Measurements from ENCODE around the gene DEUP1. TPM values are rescaled to one million over a fixed set of nuclear protein-coding genes. Genes with fewer than 3 reads are reported as not detected.

Gene DEUP1
- total RNA-seq, 4 donors from 2014 or later: 0.78 to 1.1 TPM; not detected in 2

DNA sequence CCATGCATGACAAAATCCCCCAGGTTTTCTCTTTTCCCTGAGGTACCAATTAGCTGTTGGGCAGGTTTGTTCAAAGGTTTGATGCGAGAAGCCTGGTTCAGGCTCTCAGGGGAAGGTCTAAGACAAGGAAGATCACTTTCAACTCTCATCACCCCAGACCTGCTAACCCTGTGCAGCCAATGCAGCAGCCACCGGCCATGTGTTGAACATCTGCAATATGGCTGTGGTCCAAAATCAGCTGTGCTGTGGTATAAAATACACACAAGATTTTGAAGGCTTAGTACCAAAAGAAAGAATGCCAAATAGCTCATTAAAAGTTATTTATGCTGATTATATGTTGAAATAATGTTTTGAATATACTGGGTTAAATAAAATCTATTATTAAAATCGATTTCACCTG lies 154.2 kb downstream of the DEUP1 start:
- WGBS, 2 donors: 63 to 69% methylated on average over 3 of the region's 3 CpGs
- no peak overlapping the region for H3K4me3 ChIP-seq (replicated peaks in 1 of 3)
- peaks cover 4 to 8% of the 10 kb centered on the region in 2 donors for H3K4me1 ChIP-seq
- intact Hi-C loops (cut with DNase I): no loop called here
- no peaks in the 10 kb centered on the region for H3K27me3 ChIP-seq
- TF ChIP-seq, protein P1, sequence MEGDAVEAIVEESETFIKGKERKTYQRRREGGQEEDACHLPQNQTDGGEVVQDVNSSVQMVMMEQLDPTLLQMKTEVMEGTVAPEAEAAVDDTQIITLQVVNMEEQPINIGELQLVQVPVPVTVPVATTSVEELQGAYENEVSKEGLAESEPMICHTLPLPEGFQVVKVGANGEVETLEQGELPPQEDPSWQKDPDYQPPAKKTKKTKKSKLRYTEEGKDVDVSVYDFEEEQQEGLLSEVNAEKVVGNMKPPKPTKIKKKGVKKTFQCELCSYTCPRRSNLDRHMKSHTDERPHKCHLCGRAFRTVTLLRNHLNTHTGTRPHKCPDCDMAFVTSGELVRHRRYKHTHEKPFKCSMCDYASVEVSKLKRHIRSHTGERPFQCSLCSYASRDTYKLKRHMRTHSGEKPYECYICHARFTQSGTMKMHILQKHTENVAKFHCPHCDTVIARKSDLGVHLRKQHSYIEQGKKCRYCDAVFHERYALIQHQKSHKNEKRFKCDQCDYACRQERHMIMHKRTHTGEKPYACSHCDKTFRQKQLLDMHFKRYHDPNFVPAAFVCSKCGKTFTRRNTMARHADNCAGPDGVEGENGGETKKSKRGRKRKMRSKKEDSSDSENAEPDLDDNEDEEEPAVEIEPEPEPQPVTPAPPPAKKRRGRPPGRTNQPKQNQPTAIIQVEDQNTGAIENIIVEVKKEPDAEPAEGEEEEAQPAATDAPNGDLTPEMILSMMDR (IDR thresholded peaks at IDR 0.05): no peak
- no peak for TF ChIP-seq POLR2A (IDR thresholded peaks at IDR 0.05)
- H3K27ac ChIP-seq: no peak overlapping the region
- no peaks in the 10 kb centered on the region for H3K9me3 ChIP-seq
- DNase-seq: no peak
- no peaks in the 10 kb centered on the region for H3K36me3 ChIP-seq

DNA sequence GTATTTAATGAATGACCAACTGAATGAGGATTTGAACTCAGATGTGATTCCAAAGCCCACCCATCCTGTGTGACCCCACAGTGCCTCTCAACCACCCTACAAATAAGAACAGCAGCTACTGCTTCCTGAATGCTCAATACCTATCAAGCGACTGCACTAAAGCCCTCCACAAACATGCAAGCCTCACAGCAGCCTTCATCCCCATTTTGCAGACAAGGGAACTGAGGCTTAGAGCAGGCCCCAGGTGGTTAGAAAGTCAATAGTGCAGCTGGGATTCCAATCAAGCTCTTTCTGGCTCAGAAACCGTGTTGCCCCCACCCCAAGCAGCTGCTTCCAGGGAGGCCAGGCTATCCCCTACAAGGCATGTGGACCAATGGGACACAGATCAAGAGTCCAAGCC lies 155.4 kb downstream of the DEUP1 start:
- no peaks in the 10 kb centered on the region for H3K27me3 ChIP-seq

DNA sequence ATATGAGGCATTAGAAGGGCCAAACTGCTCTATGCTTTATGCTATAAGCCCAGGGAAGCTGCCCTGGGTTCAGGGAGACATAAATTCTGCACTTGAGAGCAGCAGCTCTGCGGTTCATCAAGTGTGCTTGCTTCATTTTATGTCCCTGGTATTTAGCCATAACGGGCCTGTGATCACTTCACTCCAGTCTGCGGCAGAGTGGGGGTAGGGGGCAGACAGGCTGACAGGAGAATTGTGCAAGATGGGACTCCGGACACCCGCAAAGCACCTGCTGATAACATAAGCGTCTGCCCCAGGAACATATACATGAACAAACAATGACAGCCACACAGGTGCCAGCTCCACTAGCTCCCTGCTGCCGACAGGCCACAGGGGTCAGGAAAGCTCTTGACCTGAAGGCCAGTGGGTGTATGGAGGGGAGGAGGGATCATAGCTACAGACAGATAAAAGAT lies 156.5 kb downstream of the DEUP1 start:
- no peak for TF ChIP-seq POLR2A (IDR thresholded peaks at IDR 0.05)
- Histone ChIP-seq H3K4me1 (peaks cover 8 to 20% of the 10 kb centered on the region in 2 donors), H3K9me3 (no peaks in the 10 kb centered on the region), H3K4me3 (replicated peaks in 1 of 3) (no peak overlapping the region), H3K27me3 (no peaks in the 10 kb centered on the region), H3K27ac (no peak overlapping the region), H3K36me3 (no peaks in the 10 kb centered on the region)
- intact Hi-C loops (cut with DNase I): no loop called here
- 52 to 63% methylated on average over 7 of the region's 7 CpGs for WGBS, 2 donors
- no peak for DNase-seq

More for the DNA sequence above, 155.4 kb downstream of the DEUP1 start:
- Histone ChIP-seq H3K36me3 (no peaks in the 10 kb centered on the region), H3K4me1 (peaks cover 4 to 9% of the 10 kb centered on the region in 2 donors), H3K9me3 (no peaks in the 10 kb centered on the region), H3K27ac (no peak overlapping the region), H3K4me3 (replicated peaks in 1 of 3) (no peak overlapping the region)
- no peak for DNase-seq
- intact Hi-C loops (cut with DNase I): no loop called here
- TF ChIP-seq POLR2A (IDR thresholded peaks at IDR 0.05): no peak
- TF ChIP-seq, protein P1 (IDR thresholded peaks at IDR 0.05): no peak
- 94 to 100% methylated on average over 2 of the region's 2 CpGs for WGBS, 2 donors

Other genes with a start within 250 kb of the DEUP1 start
- gene SLC36A4, start 132.8 kb upstream of the DEUP1 start, total RNA-seq: 10 to 100 TPM; 24.8 to 50.2 (median 39.2) TPM
- 100 to 1,000 TPM in 2 of 4 donors, 10 to 100 TPM in 2; 38.6 to 135 (median 102) TPM for gene SMCO4, start 212.6 kb downstream of the DEUP1 start, total RNA-seq